PC-9 (cell line): Measurements from ENCODE around the gene TSPAN12. TPM values are rescaled to one million over a fixed set of nuclear protein-coding genes. Genes with fewer than 3 reads are reported as not detected.
A peak's percentile ranks its signal among the peaks of the same experiment; 100 is the strongest.

Experiments
- BruUV-seq: library from RNA; stranded (reverse); fragments of 400-500 nt; replicated peaks from 2 replicates; lab custom pipeline; 2021; lab: Mats Ljungman, UMichigan
- CTCF ChIA-PET: fragments of 300-600 bp; sonication (Branson Sonifier 250); formaldehyde crosslinking; loops from one replicate; lab custom pipeline; 2022; ENCODE audit warnings: antibody characterized with exemption; lab: Charles Lee
- POLR2A ChIA-PET: fragments of 300-600 bp; sonication (Branson Sonifier 250); formaldehyde crosslinking; loops from one replicate; lab custom pipeline; 2022; ENCODE audit warnings: antibody characterized with exemption; ENCODE audit not compliant: unreplicated experiment; lab: Charles Lee
- DNase-seq, 2 experiments: peaks; one replicate each; pipeline versions ENCODE4 v3.0.0 to v3.0.0-alpha.2; 2015 to 2022; ENCODE audit warnings: mixed read lengths in 1 of 2
- H2AFZ ChIP-seq: fragments of 200-600 bp; sonication (generic); 2 replicates; pipeline ENCODE4 v1.8.1; 2017; ENCODE audit warnings: antibody characterized with exemption
- H3F3A ChIP-seq: fragments of 200-600 bp; sonication (generic); 2 replicates; pipeline ENCODE4 v1.8.1; 2017; ENCODE audit warnings: antibody characterized with exemption, mild to moderate bottlenecking, low read depth; ENCODE audit not compliant: insufficient read depth
- H3K27ac ChIP-seq: fragments of 200-600 bp; sonication (generic); 2 replicates; pipeline ENCODE4 v1.6.1; 2016; ENCODE audit warnings: mixed run types
- H3K27me3 ChIP-seq: fragments of 200-600 bp; sonication (generic); 2 replicates; pipeline ENCODE4 v1.6.1; 2016; ENCODE audit warnings: low read depth, mixed run types; ENCODE audit not compliant: insufficient read depth
- H3K36me3 ChIP-seq: fragments of 200-600 bp; sonication (generic); 2 replicates; pipeline ENCODE4 v1.6.1; 2016; ENCODE audit warnings: low read depth, mixed run types
- H3K4me1 ChIP-seq: fragments of 200-600 bp; sonication (generic); replicated peaks from 2 replicates; pipeline ENCODE4 v1.6.1; 2016; ENCODE audit warnings: mixed run types; ENCODE audit not compliant: insufficient read depth
- H3K4me2 ChIP-seq: fragments of 200-600 bp; sonication (generic); 2 replicates; pipeline ENCODE4 v1.6.1; 2017; ENCODE audit warnings: mixed run types
- H3K4me3 ChIP-seq: fragments of 200-600 bp; sonication (generic); 2 replicates; pipeline ENCODE4 v1.6.1; 2016; ENCODE audit warnings: mixed run types
- H3K79me2 ChIP-seq: fragments of 200-600 bp; sonication (generic); 2 replicates; pipeline ENCODE4 v1.6.1; 2017; ENCODE audit warnings: low read depth, mixed run types
- H3K9me2 ChIP-seq: fragments of 200-600 bp; sonication (generic); 2 replicates; pipeline ENCODE4 v1.8.1; 2017; ENCODE audit warnings: mild to moderate bottlenecking; ENCODE audit not compliant: insufficient read depth
- H3K9me3 ChIP-seq: fragments of 200-600 bp; sonication (generic); 2 replicates; pipeline ENCODE4 v1.8.1; 2016; ENCODE audit warnings: low read depth; ENCODE audit not compliant: insufficient read depth
- H4K20me1 ChIP-seq: fragments of 200-600 bp; sonication (generic); 2 replicates; pipeline ENCODE4 v1.8.1; 2017; ENCODE audit not compliant: insufficient read depth
- CTCF ChIP-seq: fragments of 200-600 bp; sonication (generic); conservative IDR thresholded peaks from 2 replicates; pipeline ENCODE4 v1.6.1; 2017; ENCODE audit warnings: mixed run types, antibody characterized with exemption, mild to moderate bottlenecking, moderate library complexity
- EZH2 ChIP-seq: fragments of 200-600 bp; sonication (generic); IDR thresholded peaks from 2 replicates; pipeline ENCODE4 v1.8.0; 2017; ENCODE audit warnings: antibody characterized with exemption, low read depth
- intact Hi-C: fragments of 100-400 bp; cut with micrococcal nuclease; formaldehyde crosslinking; loops from one replicate; pipeline ENCODE4 v1.10.0; 2022; ENCODE audit not compliant: unreplicated experiment
- total RNA-seq: library from RNA; stranded (reverse); gene quantifications from 2 replicates; pipeline ENCODE4 v1.2.3, GENCODE V29; 2021

Gene TSPAN12
- total RNA-seq, 1 experiment from 2014 or later, result 5.8 TPM

- no peaks in the 10 kb centered on the region for H3K27me3 ChIP-seq
- H3K4me3 ChIP-seq, result no peak overlapping the region
- H2AFZ ChIP-seq, result no peak overlapping the region
- no TSS peak for BruUV-seq
- no peaks in the 10 kb centered on the region for H3K79me2 ChIP-seq
- no peaks in the 10 kb centered on the region for H3K36me3 ChIP-seq
- intact Hi-C loops, result no loop called here
- no peak overlapping the region for H3K4me2 ChIP-seq
- CTCF ChIA-PET, result no interaction called here
- no peaks in the 10 kb centered on the region for H3K9me2 ChIP-seq
- POLR2A ChIA-PET, result no interaction called here
- no peak for DNase-seq
- H3F3A ChIP-seq, result no peaks in the 10 kb centered on the region
- H4K20me1 ChIP-seq, result no peaks in the 10 kb centered on the region
- TF ChIP-seq CTCF (no peak), EZH2 (no peak)
- H3K4me1 ChIP-seq, result no peaks in the 10 kb centered on the region
- no peak overlapping the region for H3K27ac ChIP-seq
- H3K9me3 ChIP-seq, result no peaks in the 10 kb centered on the region
Measured at GRCh38 chr7:120827371-120828118, 30.4 kb downstream of the TSPAN12 start.

GRCh38 chr7:120825576-120825975 is 32.4 kb downstream of the TSPAN12 start:
- Histone ChIP-seq H3K79me2 (no peaks in the 10 kb centered on the region), H3K4me3 (no peak overlapping the region), H3K9me2 (no peaks in the 10 kb centered on the region), H3F3A (no peaks in the 10 kb centered on the region), H3K4me2 (no peak overlapping the region), H3K9me3 (no peaks in the 10 kb centered on the region), H3K36me3 (no peaks in the 10 kb centered on the region), H3K27me3 (no peaks in the 10 kb centered on the region), H3K4me1 (no peaks in the 10 kb centered on the region), H3K27ac (no peak overlapping the region), H4K20me1 (no peaks in the 10 kb centered on the region), H2AFZ (0 out of 2 replicates have a peak overlapping the region, but pooled peaks have one; percentile 0)
- BruUV-seq, result no TSS peak
- TF ChIP-seq EZH2, result no peak
- TF ChIP-seq CTCF, result no peak
- CTCF ChIA-PET, result no interaction called here
- POLR2A ChIA-PET, result no interaction called here
- intact Hi-C loops, result no loop called here
- no peak for DNase-seq

- BruUV-seq, result no TSS peak
- Histone ChIP-seq H3K4me3 (no peak overlapping the region), H2AFZ (0 out of 2 replicates have a peak overlapping the region, but pooled peaks have one; percentile 0), H3K4me1 (no peaks in the 10 kb centered on the region), H3K9me3 (no peaks in the 10 kb centered on the region), H3K9me2 (no peaks in the 10 kb centered on the region), H3K79me2 (no peaks in the 10 kb centered on the region), H3K36me3 (no peaks in the 10 kb centered on the region), H3K27me3 (no peaks in the 10 kb centered on the region), H3F3A (no peaks in the 10 kb centered on the region), H3K27ac (no peak overlapping the region), H4K20me1 (no peaks in the 10 kb centered on the region), H3K4me2 (no peak overlapping the region)
- intact Hi-C loops, result no loop called here
- ChIA-PET CTCF (no interaction called here), POLR2A (no interaction called here)
- TF ChIP-seq EZH2 (no peak), CTCF (no peak)
- DNase-seq, result no peak
Measured at GRCh38 chr7:120825152-120825551, 32.8 kb downstream of the TSPAN12 start.
